SK-N-SH (cell line): ENCODE results near the gene SPAG4. TPM values are rescaled to one million over a fixed set of nuclear protein-coding genes. Genes with fewer than 3 reads are reported as not detected.

Experiments used
- CTCF ChIA-PET: fragments of 300-600, 350-600 bp; formaldehyde crosslinking; extraction: SDS; loops from one replicate; lab custom pipeline; 2021; lab: Yijun Ruan, JAX
- POLR2A ChIA-PET: fragments of 350-600 bp; sonication (Branson Sonifier 250); formaldehyde crosslinking; extraction: SDS; loops from one replicate; lab custom pipeline; 2020; ENCODE audit warnings: antibody characterized with exemption, inconsistent platforms; lab: Yijun Ruan, JAX
- DNase-seq: peaks from one replicate; pipeline ENCODE4 v3.0.0; 2012
- H2AFZ ChIP-seq: fragments of 200-600 bp; sonication (generic); 2 replicates; pipeline ENCODE4 v1.8.1; 2016; ENCODE audit warnings: antibody characterized with exemption, mild to moderate bottlenecking, low read depth
- H3F3A ChIP-seq: fragments of 200-600 bp; sonication (generic); replicated peaks from 2 replicates; pipeline ENCODE3; 2016; ENCODE audit warnings: antibody characterized with exemption, mild to moderate bottlenecking; ENCODE audit not compliant: insufficient read depth
- H3K27ac ChIP-seq, 2 experiments: fragments of 200-500 bp in 1 of 2; fragments of 200-600 bp in 1 of 2; sonication (Bioruptor generic) in 1 of 2; sonication (generic), shearing (Covaris generic) in 1 of 2; 2 replicates each; pipeline versions ENCODE4 v1.5.1 to v1.6.1; 2014 to 2016; ENCODE audit warnings: low read depth in 2 of 2, inconsistent platforms in 1 of 2, low read length in 1 of 2, mild to moderate bottlenecking in 1 of 2, mixed read lengths in 1 of 2
- H3K27me3 ChIP-seq: fragments of 200-600 bp; sonication (generic), shearing (Covaris generic); 2 replicates; pipeline ENCODE4 v1.6.1; 2016; ENCODE audit warnings: mixed run types; ENCODE audit not compliant: insufficient read depth
- H3K36me3 ChIP-seq, 2 experiments: fragments of 200-500 bp in 1 of 2; fragments of 200-600 bp in 1 of 2; sonication (Bioruptor generic) in 1 of 2; sonication (generic) in 1 of 2; replicated peaks in 1 of 2; 2 replicates each; pipeline versions ENCODE3 to v1.5.1; 2014 to 2016; ENCODE audit warnings: low read length in 1 of 2, mild to moderate bottlenecking in 1 of 2; ENCODE audit not compliant: insufficient read depth in 2 of 2, control insufficient read depth in 1 of 2
- H3K4me1 ChIP-seq, 2 experiments: fragments of 200-500 bp in 1 of 2; fragments of 200-600 bp in 1 of 2; sonication (Bioruptor generic) in 1 of 2; sonication (generic), shearing (Covaris generic) in 1 of 2; 2 replicates each; pipeline versions ENCODE4 v1.5.1 to v1.6.1; 2014 to 2016; ENCODE audit warnings: low read depth in 1 of 2, low read length in 1 of 2, mixed run types in 1 of 2; ENCODE audit not compliant: insufficient read depth in 2 of 2, control insufficient read depth in 1 of 2
- H3K4me2 ChIP-seq: fragments of 200-600 bp; sonication (generic), shearing (Covaris generic); 2 replicates; pipeline ENCODE4 v1.6.1; 2017; ENCODE audit warnings: mixed run types
- H3K4me3 ChIP-seq, 2 experiments: fragments of 200-500 bp in 1 of 2; fragments of 200-600 bp in 1 of 2; sonication (Bioruptor generic) in 1 of 2; sonication (generic), shearing (Covaris generic) in 1 of 2; 2 replicates each; pipeline versions ENCODE4 v1.5.1 to v1.8.1; 2014 to 2016; ENCODE audit warnings: low read depth in 2 of 2, inconsistent platforms in 1 of 2, low read length in 1 of 2, mild to moderate bottlenecking in 1 of 2, mixed read lengths in 1 of 2, moderate library complexity in 1 of 2
- H3K79me2 ChIP-seq: fragments of 200-600 bp; sonication (generic); 2 replicates; pipeline ENCODE4 v1.8.1; 2017; ENCODE audit warnings: mild to moderate bottlenecking; ENCODE audit not compliant: insufficient read depth
- H3K9ac ChIP-seq: fragments of 200-600 bp; sonication (generic); 2 replicates; pipeline ENCODE4 v1.6.1; 2017; ENCODE audit warnings: mixed run types
- H3K9me2 ChIP-seq: fragments of 200-600 bp; sonication (generic); 2 replicates; pipeline ENCODE4 v1.6.1; 2017; ENCODE audit warnings: mixed run types
- H3K9me3 ChIP-seq: fragments of 200-600 bp; sonication (generic); 2 replicates; pipeline ENCODE4 v1.6.1; 2017; ENCODE audit warnings: mixed run types, mild to moderate bottlenecking, moderate library complexity
- H4K20me1 ChIP-seq: fragments of 200-600 bp; sonication (generic); 2 replicates; pipeline ENCODE4 v1.6.1; 2017; ENCODE audit warnings: mild to moderate bottlenecking, mixed run types; ENCODE audit not compliant: insufficient read depth
- CTCF ChIP-seq: fragments of 200-600 bp; sonication (generic); IDR thresholded peaks from 2 replicates; pipeline ENCODE4 v1.6.1; 2017; ENCODE audit warnings: antibody characterized with exemption, mild to moderate bottlenecking, moderate library complexity
- ELF1 ChIP-seq: IDR thresholded peaks from 2 replicates; pipeline ENCODE4 v1.4.0; 2012
- EP300 ChIP-seq, 2 experiments: IDR thresholded peaks; 2 replicates each; pipeline versions ENCODE4 v1.4.0 to v1.6.1; 2012; ENCODE audit warnings: borderline replicate concordance in 1 of 2, low read depth in 1 of 2, low read length in 1 of 2
- FOSL2 ChIP-seq: IDR thresholded peaks from 2 replicates; pipeline ENCODE4 v1.4.0; 2012; ENCODE audit warnings: low read depth, mild to moderate bottlenecking, moderate library complexity, borderline replicate concordance
- FOXJ3 ChIP-seq: sonication (generic); formaldehyde crosslinking; IDR thresholded peaks from 2 replicates; pipeline ENCODE4 v1.5.1; 2020; ENCODE audit warnings: mild to moderate bottlenecking, missing genetic modification reagents
- GATA2 ChIP-seq: sonication (generic); formaldehyde crosslinking; IDR thresholded peaks from 2 replicates; pipeline ENCODE4 v1.5.0; 2020; ENCODE audit warnings: mild to moderate bottlenecking, missing genetic modification reagents
- MAX ChIP-seq: IDR thresholded peaks from 2 replicates; pipeline ENCODE4 v1.4.0; 2012; ENCODE audit warnings: low read depth
- MEF2A ChIP-seq: IDR thresholded peaks from 2 replicates; pipeline ENCODE4 v1.4.0; 2012; ENCODE audit warnings: low read depth, borderline replicate concordance
- MXI1 ChIP-seq: IDR thresholded peaks from 2 replicates; pipeline ENCODE4 v1.6.1; 2012; ENCODE audit warnings: mild to moderate bottlenecking, low read depth, low read length, improper control_type of control experiment
- NRF1 ChIP-seq: IDR thresholded peaks from 2 replicates; pipeline ENCODE4 v1.6.1; 2012; ENCODE audit warnings: low read depth, mild to moderate bottlenecking, low read length
- RCOR1 ChIP-seq: fragments of 150-350 bp; IDR thresholded peaks from 2 replicates; pipeline ENCODE4 v1.6.1; 2017; ENCODE audit warnings: antibody characterized with exemption, low read length
- TCF12 ChIP-seq: IDR thresholded peaks from 2 replicates; pipeline ENCODE4 v1.4.0; 2012
- TEAD4 ChIP-seq: IDR thresholded peaks from 2 replicates; pipeline ENCODE4 v1.4.0; 2012; ENCODE audit warnings: mild to moderate bottlenecking, borderline replicate concordance; ENCODE audit not compliant: insufficient read depth
- USF1 ChIP-seq: IDR thresholded peaks from 2 replicates; pipeline ENCODE4 v1.4.0; 2012; ENCODE audit warnings: low read depth, borderline replicate concordance
- ZBTB33 ChIP-seq: IDR thresholded peaks from 2 replicates; pipeline ENCODE4 v1.4.0; 2012; ENCODE audit warnings: low read depth, borderline replicate concordance
- WGBS: methylation state at CpG from one replicate; pipeline ENCODE4 v1.1.6; 2017; ENCODE audit warnings: low lambda C conversion rate; 5-methylcytosine and 5-hydroxymethylcytosine counted together
- polyA plus RNA-seq, 3 experiments: library from polyadenylated mRNA; depleted of rRNA; stranded (reverse); fragments of >200 nt; gene quantifications; 2 replicates each; pipeline ENCODE4 v1.2.3, GENCODE V29; 2012

Gene SPAG4
- polyA plus RNA-seq, 1 of the 3 experiments (the other 2 are of a cell fraction): 6.9 TPM

- WGBS: 94% methylated on average over 10 of the region's 10 CpGs
- POLR2A ChIA-PET: interaction anchor here (0.6 to 1.2 kb wide), 3 partner anchors 8 to 118 kb away, joined by 3 to 5 read pairs (median 3); partner anchors contain the start of genes ERGIC3 and SPAG4
- Histone ChIP-seq H3K27me3 (no peaks in the 10 kb centered on the region), H3K4me3 (0 out of 4 replicates have a peak overlapping the region, but pooled peaks of 1 of the 2 experiments have one; percentile 83), H3K9me3 (no peaks in the 10 kb centered on the region), H3K9me2 (no peaks in the 10 kb centered on the region), H3K4me1 (peaks cover 10 to 13% of the 10 kb centered on the region in 2 experiments; a peak in 2 of 4 replicates), H3K36me3 (peaks cover 10 to 13% of the 10 kb centered on the region in 2 experiments), H3K4me2 (peak overlapping the region; percentile 97), H2AFZ (no peak overlapping the region), H3K9ac (no peak overlapping the region), H3K27ac (no peak overlapping the region), H4K20me1 (peaks cover 88% of the 10 kb centered on the region), H3K79me2 (peaks cover 95% of the 10 kb centered on the region), H3F3A (peaks cover 28% of the 10 kb centered on the region)
- TF ChIP-seq ELF1: no peak
- no peak for TF ChIP-seq EP300 (IDR thresholded peaks at IDR 0.05; ENCODE audit: borderline replicate concordance in 1 of 2, low read depth in 1 of 2, low read length in 1 of 2)
- TF ChIP-seq CTCF: no peak
- TF ChIP-seq TEAD4: no peak
- TF ChIP-seq RCOR1: no peak
- no peak for TF ChIP-seq FOSL2
- no peak for TF ChIP-seq NRF1
- no peak for TF ChIP-seq MEF2A
- no peak for TF ChIP-seq MXI1
- TF ChIP-seq MAX: no peak
- no peak for TF ChIP-seq ZBTB33
- no peak for TF ChIP-seq GATA2 (CRISPR knock-in tag)
- no peak for TF ChIP-seq USF1
- TF ChIP-seq TCF12: no peak
- no peak for TF ChIP-seq FOXJ3 (CRISPR knock-in tag)
- CTCF ChIA-PET: interaction anchor here (2.9 kb wide), 1 partner anchor 41 kb away, joined by 16 read pairs; no protein-coding TSS in a partner anchor
- no peak for DNase-seq
Observed at GRCh38 chr20:35660122-35660937, 44.7 kb downstream of the SPAG4 start.
